Neural progenitor cell (in vitro differentiated cells): ENCODE results near the gene P4HA1.

ENCODE experiments used
- CTCF ChIP-seq: fragments of 200-600 bp; sonication (generic); IDR thresholded peaks from 2 replicates; pipeline ENCODE4 v1.5.1; 2017; ENCODE audit warnings: antibody characterized with exemption, mild to moderate bottlenecking
- EZH2 ChIP-seq: fragments of 200-600 bp; sonication (generic); IDR thresholded peaks from 2 replicates; pipeline ENCODE4 v1.6.1; 2017; ENCODE audit warnings: antibody characterized with exemption, mild to moderate bottlenecking, moderate library complexity
- EZH2phosphoT487 ChIP-seq: fragments of 200-600 bp; sonication (generic); IDR thresholded peaks from 2 replicates; pipeline ENCODE4 v1.6.1; 2017; ENCODE audit warnings: antibody characterized with exemption

DNA sequence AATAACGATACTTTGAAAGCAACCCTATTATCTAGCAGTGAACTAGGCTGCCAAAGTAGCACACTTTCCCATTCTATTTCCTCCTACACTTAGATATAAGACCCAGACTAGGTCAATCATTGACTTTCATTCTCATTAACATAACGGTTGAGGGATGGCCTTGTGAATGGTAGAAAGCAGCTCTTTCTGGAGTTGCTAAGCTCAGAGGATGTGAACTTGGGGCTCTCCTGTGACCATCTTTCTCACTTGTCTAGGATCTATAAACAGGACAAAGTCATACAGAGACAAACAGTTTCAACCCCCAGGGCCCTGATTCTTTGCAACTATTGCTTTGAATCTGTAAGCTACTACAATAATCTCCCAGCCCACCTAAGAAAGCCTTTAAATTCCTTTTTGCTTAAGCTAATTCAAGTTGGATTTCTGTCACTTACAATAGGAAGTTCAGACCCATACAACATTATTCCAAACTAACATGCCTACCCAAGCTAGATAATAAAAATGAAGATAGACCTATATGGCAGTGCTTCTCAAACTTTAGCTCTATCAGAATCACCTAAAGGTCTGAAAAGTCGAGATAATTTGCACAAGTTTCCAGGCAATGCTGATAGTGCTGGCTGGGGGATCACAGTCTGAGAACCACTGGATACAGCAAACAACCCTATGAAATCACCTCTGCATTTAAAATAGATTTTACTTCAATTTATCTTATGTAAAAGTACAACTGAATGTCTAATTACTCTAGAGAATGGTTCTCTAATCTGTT, 16.7 kb downstream of the P4HA1 start:
- TF ChIP-seq CTCF (no peak), EZH2 (no peak), EZH2phosphoT487 (no peak)
